Ishikawa (cell line): Measurements from ENCODE around the gene CCDC9B.

Experiments
- CEBPB ChIP-seq: IDR thresholded peaks from 2 replicates; pipeline ENCODE4 v1.6.1; 2012
- CREB1 ChIP-seq: IDR thresholded peaks from 2 replicates; pipeline ENCODE4 v1.6.1; 2012; ENCODE audit warnings: low read depth
- EGR1 ChIP-seq: IDR thresholded peaks from 2 replicates; pipeline ENCODE4 v1.6.1; 2012
- EP300 ChIP-seq: IDR thresholded peaks from 2 replicates; pipeline ENCODE4 v1.6.1; 2012; ENCODE audit warnings: borderline replicate concordance
- FOXM1 ChIP-seq: IDR thresholded peaks from 2 replicates; pipeline ENCODE4 v1.6.1; 2012; ENCODE audit warnings: low read depth, borderline replicate concordance
- MAX ChIP-seq: IDR thresholded peaks from 2 replicates; pipeline ENCODE4 v1.6.1; 2012
- NFIC ChIP-seq: IDR thresholded peaks from 2 replicates; pipeline ENCODE4 v1.6.1; 2012
- RAD21 ChIP-seq: IDR thresholded peaks from 2 replicates; pipeline ENCODE4 v1.6.1; 2012; ENCODE audit warnings: low read depth
- TAF1 ChIP-seq: IDR thresholded peaks from 2 replicates; pipeline ENCODE4 v1.6.1; 2012; ENCODE audit warnings: low read depth, mild to moderate bottlenecking
- TCF12 ChIP-seq: IDR thresholded peaks from 2 replicates; pipeline ENCODE4 v1.6.1; 2012; ENCODE audit warnings: low read depth
- TEAD4 ChIP-seq: IDR thresholded peaks from 2 replicates; pipeline ENCODE4 v1.6.1; 2012
- YY1 ChIP-seq: IDR thresholded peaks from 2 replicates; pipeline ENCODE4 v1.6.1; 2012; ENCODE audit warnings: low read depth
- ZBTB7A ChIP-seq: IDR thresholded peaks from 2 replicates; pipeline ENCODE4 v1.6.1; 2012; ENCODE audit warnings: low read depth
- TF ChIP-seq, protein P1 (sequence below): IDR thresholded peaks from 2 replicates; pipeline ENCODE4 v1.6.1; 2012
- TF ChIP-seq, protein P2 (sequence below): IDR thresholded peaks from 2 replicates; pipeline ENCODE4 v1.6.1; 2012; ENCODE audit warnings: low read depth, mild to moderate bottlenecking

The CCDC9B gene

DNA sequence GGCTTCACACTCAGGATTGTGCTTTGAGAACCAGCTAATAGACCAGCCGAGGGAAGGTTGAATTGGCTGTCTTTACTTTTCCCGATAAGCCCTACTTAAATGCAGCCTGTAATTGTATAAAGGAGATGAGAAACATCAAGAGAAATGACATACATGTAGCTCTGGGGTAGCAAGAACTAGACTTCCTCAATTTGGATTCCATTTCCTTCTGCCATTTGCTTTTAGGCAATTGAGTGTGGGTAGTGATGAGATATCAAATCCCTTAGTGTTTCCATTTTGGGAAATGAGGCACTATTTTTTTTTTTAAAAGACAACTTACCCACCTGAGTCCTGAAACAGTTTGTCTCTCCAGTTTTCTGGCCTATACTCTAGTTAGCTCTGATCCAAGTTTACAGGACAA, 15.0 kb downstream of the CCDC9B start:
- TF ChIP-seq, protein P1, sequence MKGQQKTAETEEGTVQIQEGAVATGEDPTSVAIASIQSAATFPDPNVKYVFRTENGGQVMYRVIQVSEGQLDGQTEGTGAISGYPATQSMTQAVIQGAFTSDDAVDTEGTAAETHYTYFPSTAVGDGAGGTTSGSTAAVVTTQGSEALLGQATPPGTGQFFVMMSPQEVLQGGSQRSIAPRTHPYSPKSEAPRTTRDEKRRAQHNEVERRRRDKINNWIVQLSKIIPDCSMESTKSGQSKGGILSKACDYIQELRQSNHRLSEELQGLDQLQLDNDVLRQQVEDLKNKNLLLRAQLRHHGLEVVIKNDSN: no peak
- TF ChIP-seq ZBTB7A (no peak), EP300 (no peak), CEBPB (no peak), TCF12 (no peak)

DNA sequence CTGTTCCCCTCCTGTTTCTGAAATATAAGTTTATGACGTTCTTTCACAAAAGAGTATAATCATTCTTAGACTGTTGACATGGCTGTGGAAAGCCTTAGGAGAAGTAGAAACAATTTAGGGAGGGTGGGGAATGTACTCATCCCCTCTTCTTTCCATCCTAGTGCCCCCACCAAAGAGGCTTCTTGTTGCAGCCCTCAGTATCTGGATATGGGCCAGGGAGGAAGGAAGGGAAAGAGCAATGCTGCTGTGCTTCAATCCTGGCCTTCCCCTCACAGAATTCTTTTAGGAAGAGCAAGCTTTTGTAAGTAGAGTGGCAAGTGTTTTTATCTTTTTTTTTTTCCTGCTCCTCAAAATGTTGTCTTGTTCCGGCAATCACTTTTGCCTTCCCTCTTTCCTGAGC, 15.6 kb downstream of the CCDC9B start:
- TF ChIP-seq ZBTB7A (no peak), TEAD4 (no peak), CREB1 (no peak), YY1 (no peak), RAD21 (no peak), FOXM1 (no peak), EP300 (no peak), EGR1 (no peak), TCF12 (no peak), NFIC (no peak), CEBPB (no peak), MAX (no peak), TAF1 (no peak)
- TF ChIP-seq, protein P2, sequence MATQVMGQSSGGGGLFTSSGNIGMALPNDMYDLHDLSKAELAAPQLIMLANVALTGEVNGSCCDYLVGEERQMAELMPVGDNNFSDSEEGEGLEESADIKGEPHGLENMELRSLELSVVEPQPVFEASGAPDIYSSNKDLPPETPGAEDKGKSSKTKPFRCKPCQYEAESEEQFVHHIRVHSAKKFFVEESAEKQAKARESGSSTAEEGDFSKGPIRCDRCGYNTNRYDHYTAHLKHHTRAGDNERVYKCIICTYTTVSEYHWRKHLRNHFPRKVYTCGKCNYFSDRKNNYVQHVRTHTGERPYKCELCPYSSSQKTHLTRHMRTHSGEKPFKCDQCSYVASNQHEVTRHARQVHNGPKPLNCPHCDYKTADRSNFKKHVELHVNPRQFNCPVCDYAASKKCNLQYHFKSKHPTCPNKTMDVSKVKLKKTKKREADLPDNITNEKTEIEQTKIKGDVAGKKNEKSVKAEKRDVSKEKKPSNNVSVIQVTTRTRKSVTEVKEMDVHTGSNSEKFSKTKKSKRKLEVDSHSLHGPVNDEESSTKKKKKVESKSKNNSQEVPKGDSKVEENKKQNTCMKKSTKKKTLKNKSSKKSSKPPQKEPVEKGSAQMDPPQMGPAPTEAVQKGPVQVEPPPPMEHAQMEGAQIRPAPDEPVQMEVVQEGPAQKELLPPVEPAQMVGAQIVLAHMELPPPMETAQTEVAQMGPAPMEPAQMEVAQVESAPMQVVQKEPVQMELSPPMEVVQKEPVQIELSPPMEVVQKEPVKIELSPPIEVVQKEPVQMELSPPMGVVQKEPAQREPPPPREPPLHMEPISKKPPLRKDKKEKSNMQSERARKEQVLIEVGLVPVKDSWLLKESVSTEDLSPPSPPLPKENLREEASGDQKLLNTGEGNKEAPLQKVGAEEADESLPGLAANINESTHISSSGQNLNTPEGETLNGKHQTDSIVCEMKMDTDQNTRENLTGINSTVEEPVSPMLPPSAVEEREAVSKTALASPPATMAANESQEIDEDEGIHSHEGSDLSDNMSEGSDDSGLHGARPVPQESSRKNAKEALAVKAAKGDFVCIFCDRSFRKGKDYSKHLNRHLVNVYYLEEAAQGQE: no peak
- TF ChIP-seq, protein P1: no peak

- no peak for TF ChIP-seq FOXM1
- no peak for TF ChIP-seq TEAD4
- TF ChIP-seq EP300: no peak
- TF ChIP-seq EGR1: no peak
- peak; percentile 36; the same call in 1 of the 2 replicates for TF ChIP-seq TAF1
- peak; percentile 82 for TF ChIP-seq YY1
- no peak for TF ChIP-seq CEBPB
- TF ChIP-seq, protein P1: no peak
- TF ChIP-seq RAD21: no peak
Measured at GRCh38 chr15:40323953-40324937, 16.5 kb downstream of the CCDC9B start.

DNA sequence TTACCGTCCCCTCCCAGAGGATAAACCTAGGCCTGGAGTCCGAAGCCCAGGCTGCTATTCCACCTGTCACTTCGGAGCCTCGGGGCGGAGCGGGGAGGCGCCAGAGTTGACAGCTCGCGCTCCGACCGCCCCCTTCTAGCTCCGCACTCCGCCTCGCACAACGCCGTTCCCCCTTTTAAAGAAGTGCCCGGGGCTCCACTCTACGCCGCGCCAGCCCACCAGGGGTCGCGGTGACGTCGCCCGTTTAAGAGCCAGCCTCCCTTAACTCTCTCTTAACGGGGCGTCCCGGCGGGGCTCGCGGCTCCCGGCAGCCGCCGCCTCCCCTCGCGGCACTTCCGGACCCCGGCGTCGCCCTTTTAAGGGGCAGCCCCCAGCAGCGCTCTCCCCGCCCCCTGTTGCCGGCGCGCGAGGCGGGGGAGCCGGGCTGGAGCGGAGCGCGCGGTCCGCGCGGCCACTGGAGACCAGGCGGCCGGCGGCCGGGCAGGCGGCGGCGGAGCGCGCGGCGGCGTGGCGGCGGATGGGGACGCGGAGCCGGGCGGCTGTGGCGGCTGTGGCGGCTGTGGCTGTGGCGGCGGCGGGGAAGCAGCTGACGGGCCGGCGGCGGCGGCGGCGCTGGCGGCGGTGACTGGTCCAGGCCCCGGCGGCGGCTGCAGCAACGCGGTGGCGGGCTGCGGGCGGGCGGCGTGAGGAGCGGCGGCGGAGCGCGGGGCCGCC, 17.3 kb downstream of the CCDC9B start, which contains the start of gene INAFM2:
TSS of gene INAFM2 (plus strand) at position 454 of the 714 bp plus-strand sequence. CDS start 364 bp downstream, outside the sequence.
- TF ChIP-seq TAF1 (peak; percentile 4; the same call in 1 of the 2 replicates), ZBTB7A (peak; percentile 63; the same call in 1 of the 2 replicates), MAX (peak; percentile 81), EGR1 (no peak), CREB1 (no peak), TCF12 (peak; percentile 33; the same call in 1 of the 2 replicates)

GRCh38 chr15:40322531-40323238, 18.1 kb downstream of the CCDC9B start:
- TF ChIP-seq ZBTB7A (no peak), TEAD4 (no peak), EGR1 (no peak), EP300 (no peak), CEBPB (no peak), MAX (no peak), NFIC (no peak; the same call in 1 of the 2 replicates), FOXM1 (no peak)
- TF ChIP-seq, protein P2: no peak
- TF ChIP-seq, protein P1: no peak
